ENCODE data around the gene CNTNAP2. TPM values are rescaled to one million over a fixed set of nuclear protein-coding genes. Genes with fewer than 3 reads are reported as not detected.
"Not testable (repeated sequence)": the region's sequence is repeated elsewhere in the genome, so short reads cannot be mapped to it uniquely, and the experiment has no call there.

Gene CNTNAP2
- total RNA-seq, 1 donor from 2014 or later: 2.8 TPM

DNA sequence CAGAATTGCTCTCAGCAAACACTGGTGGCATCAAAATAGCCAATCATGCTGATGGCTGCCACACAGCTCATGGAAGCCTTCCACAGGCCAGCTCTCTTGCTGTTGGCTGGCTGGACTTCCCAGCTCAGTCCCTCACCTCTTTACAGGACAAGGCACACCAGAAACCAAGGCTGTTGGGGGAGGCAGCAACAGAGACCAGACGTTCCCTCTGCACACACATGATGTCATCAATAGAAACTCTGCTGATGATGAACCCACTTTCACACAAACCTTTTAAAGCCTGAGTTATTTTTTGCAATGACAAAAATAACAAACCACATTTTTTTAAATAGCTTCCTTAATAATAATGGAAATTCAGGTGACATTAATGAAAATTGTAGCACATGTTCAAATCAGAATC is 2173.0 kb downstream of the CNTNAP2 start:
- DNase-seq (ENCODE audit: low read depth in 2 of 2): no peak

DNA sequence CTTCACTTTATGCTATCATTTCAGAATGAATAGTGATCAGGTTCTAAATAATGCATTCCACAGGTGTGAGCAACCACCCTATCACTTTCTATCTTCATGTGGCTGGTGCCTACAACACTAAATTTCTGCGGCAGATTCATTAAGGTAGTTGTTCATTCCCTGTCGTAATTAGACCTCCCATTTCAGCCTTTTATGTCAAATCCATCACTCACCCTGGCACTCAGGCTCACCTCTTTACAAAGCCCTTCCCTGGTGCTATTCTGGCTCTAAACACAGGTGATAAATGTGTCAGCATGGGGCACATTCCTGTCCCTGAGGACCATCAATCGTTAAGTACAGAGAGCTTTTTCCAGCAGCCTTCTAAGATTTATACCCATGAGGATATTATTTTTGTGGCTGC is 2173.9 kb downstream of the CNTNAP2 start:
- no peak for DNase-seq (ENCODE audit: low read depth in 2 of 2)

DNA sequence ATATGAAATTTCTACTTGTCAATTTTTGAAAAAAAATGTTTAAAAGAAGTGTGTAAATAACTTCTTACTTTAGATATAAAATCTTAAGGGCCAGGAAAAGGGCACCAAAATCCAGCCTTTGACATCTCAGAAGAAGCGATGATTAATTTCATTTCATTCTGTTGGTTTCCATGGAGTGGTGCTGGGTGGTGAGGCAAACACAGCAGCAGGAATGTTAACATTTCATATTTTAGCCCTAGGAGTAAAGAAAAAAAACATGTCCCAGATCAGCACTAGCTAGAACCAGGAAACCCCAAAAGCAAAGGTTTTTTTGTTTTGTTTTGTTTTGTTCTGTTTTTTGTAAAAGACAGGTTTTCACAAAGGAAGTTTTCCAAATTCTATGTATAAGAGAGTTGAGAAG is 2175.2 kb downstream of the CNTNAP2 start:
- DNase-seq (ENCODE audit: low read depth in 2 of 2): no peak

DNA sequence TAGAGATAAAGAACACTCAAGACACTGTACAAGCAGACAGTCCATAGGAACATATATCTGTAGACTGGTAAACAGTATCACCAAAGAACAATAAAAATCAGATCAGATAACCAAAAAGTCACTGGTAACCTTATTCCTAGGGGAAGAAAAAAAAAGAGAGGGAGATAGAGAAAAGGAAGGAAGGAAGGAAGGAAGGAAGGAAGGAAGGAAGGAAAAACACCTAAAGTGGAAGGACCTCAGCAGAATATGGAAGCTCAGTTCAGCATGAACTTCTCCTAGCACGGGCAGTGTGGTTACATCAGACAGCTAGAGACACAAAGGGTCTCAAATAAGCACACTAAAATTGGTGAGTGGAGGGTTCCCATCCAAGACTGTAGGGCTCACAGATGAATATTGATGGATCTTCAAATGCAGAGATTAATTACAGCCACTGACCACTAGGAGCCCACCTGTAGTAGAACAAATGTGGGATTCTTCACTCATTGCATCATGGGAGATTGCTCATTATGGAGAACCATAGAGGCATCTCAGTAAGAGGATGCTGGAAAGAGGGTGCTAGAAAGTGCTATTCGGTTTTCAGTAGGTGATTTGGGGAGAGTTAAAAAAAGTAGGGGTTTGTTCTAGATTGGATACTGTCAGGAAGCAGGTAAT is 2180.5 kb downstream of the CNTNAP2 start:
- DNase-seq (ENCODE audit: low read depth in 2 of 2): no peak

DNA sequence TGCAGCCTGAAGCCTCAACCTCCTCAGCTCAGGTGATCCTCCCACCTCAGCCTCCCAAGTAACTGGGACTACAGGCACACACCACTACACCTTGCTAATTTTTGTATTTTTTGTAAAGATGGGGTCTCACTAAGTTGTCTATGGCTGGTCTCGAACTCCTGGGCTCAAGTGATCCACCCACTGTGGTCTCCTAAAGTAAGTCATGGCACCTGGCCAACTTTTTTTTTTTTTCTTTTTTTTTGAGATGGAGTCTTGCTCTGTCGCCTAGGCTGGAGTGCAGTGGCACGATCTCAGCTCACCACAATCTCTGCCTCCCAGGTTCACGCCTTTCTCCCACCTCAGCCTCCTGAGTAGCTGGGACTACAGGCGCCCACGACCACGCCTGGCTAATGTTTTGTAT is 2182.2 kb downstream of the CNTNAP2 start:
- DNase-seq (ENCODE audit: low read depth in 2 of 2): not testable (repeated sequence)

DNA sequence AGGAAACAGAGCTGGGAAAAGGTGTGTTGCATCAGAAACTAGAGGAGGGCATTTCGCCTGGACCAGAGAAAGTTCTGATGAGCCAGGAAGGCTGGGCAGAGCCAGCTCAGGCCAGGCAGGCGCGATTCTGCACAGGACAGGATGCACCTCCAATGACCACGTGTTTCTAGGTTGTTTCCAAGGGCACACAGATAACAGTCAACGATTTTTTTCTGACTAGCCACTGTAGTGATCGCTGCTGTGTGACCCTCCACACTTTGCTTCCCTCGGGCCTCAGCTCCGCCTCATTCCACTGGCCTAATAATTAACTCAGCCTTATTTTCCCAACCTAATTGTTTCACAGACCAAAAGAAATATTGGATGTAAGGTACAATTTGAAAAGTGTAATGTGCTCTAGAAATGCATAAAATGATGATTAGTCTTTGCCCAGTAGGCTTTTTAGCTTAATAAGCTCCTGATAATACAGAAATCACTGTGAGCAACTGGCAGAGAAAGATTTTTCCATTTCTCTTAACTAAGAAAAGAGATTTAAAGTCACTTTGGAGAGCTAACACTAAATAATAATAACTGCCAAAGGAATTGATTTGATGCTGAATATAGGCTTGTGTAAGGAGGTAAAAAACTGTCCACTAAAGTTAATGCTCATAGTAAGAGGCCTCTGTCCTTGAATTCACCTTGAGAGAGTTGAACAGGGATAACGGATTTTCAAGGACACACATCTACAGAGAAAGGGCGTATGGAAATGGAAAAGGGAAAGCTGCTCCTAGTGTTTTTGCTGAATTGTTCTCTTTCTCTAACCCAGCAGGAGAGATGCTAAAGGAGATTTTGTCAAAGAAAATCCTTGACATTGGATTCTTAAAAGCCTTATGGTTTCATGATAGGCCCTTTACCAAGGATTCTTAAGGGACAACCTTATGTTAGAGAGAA is 2183.0 kb downstream of the CNTNAP2 start:
- DNase-seq (ENCODE audit: low read depth in 2 of 2): no peak

DNA sequence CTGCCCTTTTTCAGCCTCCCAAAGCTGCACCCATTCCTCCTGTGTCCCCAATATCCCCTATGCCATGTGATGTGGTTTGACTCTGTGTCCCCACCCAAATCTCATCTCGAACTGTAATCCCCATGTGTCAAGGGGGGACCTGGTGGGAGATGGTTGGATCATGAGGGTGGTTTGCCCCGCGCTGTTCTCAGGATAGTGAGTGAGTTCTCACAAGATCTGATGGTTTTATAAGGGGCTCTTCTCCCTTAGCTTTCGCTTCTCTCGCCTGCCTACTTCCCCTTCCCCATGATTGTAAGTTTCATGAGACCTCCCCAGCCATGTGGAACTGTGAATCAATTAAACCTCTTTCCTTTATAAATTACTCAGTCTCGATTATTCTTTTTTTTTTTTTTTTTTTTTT is 2185.8 kb downstream of the CNTNAP2 start:
- DNase-seq (ENCODE audit: low read depth in 2 of 2): not testable (repeated sequence)

DNA sequence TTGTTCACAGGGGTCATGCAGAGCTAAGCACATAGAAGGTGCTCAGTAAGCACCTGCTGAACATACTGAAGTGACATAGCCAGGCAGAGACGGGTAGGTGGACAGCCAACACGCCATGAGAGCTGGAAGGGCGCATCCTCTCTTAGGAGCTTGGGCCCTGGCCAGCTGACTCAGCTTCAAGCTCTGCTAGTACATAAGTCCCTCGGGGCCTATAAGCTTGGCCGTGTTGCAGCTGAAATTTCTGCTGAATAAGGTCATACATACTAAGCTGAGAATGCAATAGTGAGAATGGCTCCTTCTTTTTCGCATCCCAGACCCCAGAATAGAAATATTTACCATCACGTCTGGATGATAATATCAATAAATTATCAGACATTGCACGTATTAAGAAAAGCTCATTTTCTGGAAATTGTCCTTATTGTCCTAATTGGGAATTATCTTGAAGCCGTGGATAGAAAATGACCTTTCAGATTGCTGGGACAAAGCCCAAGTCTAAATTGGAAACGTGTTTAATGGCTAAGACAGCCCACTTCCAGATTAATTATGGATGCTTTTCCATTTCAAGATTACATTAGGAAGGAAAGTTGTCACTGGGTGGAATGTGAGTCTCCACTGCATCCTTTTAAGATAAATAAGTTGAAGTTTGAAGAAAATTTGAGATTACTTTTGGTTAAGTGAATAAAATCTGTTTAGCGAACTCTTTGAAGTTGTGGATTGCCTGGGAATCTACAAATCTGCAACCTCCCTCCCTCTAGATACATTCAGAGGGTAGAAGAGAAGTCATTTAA is 2186.9 kb downstream of the CNTNAP2 start:
- DNase-seq (ENCODE audit: low read depth in 2 of 2): no peak

DNA sequence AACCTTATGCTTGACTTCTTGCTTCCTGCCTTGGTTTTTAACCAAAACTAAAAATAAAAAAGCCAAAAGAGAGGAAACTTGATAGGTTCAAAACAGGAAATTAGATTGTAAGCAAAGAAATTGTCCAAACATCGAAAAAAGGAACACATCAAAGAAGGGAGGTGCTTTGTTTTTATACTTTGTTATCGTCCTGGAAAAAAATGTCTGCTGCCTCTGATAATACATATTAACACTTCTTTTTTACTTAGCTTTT is 2187.4 kb downstream of the CNTNAP2 start:
- DNase-seq (ENCODE audit: low read depth in 2 of 2): no peak

DNA sequence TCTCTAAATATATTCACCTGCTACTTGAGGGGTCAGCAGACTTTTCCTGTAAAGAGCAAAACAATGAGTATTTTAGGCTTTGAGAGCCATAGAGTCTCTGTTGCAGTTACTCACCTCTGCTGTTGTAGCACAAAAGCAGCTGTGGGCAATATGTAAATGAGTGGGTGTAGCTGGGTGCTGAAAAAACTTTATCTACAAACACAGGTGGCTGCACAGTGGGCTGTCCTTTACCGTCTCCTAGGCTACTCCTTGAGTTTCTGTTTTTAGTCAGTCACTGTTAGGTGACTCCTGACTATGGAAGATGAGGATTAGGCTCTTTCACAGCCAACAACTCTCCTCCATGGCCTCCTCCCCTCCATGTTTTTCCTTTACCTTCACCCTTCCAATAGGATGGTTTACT is 2187.9 kb downstream of the CNTNAP2 start:
- DNase-seq (ENCODE audit: low read depth in 2 of 2): no peak

DNA sequence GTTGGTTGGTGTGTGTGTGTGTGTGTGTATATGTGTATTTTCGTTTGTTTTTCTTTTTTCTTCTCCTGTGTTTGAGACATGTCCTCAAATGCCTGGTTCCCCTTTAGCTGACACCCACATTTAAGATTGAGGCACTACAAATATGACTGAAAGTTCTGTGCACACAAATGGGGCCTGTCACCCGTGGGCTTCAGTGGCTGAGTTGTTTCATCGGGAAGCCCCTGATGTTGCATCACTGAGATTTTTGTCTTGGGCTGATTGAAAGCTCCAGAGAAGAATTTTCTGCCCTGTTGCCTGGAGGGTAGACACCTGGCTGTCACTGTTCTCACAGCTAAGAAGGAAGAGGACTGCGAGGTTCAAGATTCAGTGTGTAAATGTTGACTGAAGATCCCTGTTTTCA is 2190.2 kb downstream of the CNTNAP2 start:
- no peak for DNase-seq (ENCODE audit: low read depth in 2 of 2)

DNA sequence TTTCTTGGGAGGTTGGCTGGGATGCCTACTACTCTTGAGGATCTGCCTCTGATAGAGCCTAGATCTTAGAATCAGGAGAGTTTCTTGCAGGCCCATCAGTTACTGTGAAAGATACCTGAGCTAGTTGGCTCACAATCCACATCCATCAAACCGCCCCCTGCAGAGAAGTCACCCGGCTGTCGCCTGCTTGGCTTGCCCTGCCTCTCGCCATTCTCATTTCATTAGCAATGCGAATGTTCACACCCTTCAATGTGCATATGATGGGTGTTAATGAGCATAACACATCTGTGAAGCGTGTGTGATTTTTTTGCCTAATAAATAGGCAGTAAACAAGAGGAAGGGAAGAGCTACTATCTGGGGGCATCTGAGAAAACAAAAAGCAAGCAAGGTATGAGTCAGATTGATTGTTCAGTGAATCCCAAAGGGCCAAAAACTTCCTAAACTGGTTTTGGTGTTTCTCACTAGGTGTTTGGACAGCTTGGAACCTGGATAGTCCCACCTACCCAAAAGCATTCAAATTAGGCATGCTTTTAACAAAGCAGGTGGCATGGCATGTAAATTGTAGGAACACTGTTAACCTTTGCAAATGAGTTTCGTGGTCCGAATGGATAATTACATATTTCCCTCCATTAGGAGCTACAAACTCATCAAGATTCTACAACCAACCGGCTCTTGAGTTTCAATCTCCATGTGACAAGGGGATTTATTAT is 2201.7 kb downstream of the CNTNAP2 start:
- DNase-seq (ENCODE audit: low read depth in 2 of 2): no peak

DNA sequence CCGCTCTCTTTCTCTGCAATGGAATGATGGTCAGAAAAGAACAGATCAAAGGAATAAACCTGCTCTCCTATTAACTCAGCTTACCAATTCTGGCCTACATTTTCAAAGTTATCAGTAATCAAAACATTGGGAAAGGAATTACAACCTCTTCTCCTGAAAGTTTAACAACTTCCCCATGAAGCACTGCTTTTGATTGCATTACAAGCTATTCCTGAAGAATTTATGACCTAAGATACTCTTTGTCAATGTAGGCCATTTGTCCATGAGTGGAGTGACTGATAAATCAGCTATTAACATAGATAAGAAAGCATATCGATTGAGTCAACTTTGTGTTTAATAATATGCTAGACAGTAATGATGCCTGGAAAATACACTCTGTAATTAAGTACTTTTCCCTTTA is 2202.2 kb downstream of the CNTNAP2 start:
- no peak for DNase-seq (ENCODE audit: low read depth in 2 of 2)

DNA sequence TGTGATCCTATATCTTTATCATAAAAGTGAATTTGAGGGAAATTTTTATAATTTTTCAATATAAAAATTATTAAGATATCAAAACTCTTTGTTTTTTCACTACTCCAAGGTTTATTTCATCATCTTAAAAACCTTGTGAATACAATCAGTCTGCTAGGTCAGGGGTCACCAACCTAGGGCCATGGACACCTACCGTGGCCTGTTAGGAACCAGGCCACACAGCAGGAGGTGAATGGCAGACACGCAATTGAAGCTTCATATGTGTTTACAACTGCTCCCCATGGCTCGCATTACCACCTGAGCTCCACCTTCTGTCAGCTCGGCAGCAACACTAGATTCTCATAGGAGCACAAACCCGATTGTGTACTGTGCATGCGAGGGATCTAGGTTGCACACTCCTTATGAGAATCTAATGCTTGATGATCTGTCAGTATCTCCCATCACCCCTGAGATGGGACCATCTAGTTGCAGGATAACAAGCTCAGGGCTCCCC is 2202.8 kb downstream of the CNTNAP2 start:
- no peak for DNase-seq (ENCODE audit: low read depth in 2 of 2)

DNA sequence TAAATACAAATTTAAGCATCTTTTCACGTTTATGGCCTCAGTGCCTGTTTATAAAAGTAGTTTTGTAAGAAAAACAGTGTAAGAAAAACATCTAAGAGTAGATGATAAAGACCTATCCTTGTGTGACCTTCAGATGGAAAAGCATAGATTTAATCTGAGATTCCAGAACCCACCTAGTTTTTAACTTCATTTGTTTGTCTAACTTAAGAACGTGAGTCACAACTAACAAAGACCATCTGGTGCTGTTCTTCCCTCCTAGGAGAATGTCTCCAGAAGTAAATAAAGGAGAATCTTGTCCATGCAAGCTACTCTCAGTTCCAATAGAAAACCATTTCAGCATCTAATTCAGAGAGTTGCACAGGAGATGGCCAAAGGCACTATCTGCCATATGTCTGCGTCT is 2208.6 kb downstream of the CNTNAP2 start:
- no peak for DNase-seq (ENCODE audit: low read depth in 2 of 2)

DNA sequence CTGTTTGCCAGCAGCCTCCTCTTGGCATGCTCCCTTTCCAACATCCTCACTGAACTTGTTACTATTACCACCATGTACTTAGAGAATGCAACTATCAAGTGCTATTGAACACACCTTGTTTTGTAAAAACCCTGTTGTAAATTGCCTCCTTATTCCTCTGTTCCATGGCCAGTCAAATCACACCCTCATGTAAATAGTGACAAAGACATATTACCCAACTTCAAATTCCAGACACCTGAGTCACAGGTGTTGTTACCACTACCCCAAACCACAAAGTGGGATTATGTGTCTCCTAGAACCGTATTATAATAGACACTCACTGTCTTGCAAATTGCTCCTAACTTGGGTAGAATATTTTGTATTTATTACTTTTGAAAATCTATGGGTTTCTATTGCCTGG is 2210.8 kb downstream of the CNTNAP2 start:
- DNase-seq (ENCODE audit: low read depth in 2 of 2): no peak

DNA sequence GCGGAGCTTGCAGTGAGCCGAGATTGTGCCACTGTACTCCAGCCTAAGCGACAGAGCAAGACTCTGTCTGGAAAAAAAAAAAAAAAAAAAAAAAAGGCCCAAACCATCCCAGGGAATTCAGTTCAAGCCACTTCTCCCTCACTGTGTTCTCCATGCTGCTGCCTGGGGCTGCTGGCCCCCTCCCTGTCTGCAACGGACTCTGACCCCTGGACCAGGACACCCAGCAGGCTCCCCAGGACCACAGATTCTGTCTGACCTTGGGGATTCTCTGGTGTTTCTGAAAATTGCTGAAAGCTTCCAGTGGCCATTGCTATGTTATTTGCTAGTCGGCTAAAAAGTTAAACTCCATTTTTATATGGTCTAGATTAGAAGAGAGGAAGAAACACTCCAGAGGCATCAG is 2212.3 kb downstream of the CNTNAP2 start:
- DNase-seq (ENCODE audit: low read depth in 2 of 2): no peak

DNA sequence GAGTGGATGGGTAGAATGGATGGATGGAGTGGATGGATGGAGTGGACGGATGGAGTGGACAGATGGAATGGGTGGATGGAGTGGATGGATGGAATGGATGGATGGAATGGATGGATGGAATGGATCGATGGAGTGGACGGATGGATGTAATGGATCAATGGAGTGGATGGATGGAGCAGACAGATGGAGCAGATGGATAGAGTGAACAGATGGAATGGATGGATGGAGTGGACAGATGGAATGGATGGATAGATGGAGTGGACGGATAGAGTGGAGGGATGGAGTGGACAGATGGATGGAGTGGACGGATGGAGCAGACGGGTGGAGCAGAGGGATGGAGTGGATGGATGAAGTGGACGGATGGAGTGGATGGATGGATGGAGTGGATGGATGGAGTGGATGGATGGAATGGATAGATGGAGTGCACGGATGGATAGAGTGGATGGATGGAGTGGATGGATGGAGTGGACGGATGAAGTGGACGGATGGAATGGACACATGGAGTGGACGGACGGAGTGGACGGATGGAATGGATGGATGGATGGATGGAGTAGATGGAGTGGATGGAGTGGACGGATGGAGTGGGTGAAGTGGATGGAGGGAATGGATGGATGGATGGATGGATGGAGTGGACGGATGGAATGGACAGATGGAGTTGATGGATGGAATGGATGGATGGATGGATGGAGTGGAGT is 2213.7 kb downstream of the CNTNAP2 start:
- DNase-seq (ENCODE audit: low read depth in 2 of 2): no peak

DNA sequence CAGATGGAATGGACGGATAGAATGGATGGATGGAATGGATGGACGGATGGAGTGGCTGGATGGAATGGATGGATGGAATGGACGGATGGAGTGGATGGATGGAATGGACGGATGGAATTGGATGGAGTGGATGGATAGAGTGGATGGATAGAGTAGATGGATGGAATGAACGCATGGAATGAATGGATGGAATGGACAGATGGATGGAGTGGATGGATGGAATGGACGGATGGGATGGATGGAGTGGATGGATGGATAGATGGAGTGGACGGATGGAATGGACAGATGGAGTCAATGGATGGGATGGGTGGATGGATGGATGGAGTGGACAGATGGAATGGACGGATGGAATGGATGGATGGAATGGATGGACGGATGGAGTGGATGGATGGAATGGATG is 2214.2 kb downstream of the CNTNAP2 start:
- DNase-seq (ENCODE audit: low read depth in 2 of 2): no peak

DNA sequence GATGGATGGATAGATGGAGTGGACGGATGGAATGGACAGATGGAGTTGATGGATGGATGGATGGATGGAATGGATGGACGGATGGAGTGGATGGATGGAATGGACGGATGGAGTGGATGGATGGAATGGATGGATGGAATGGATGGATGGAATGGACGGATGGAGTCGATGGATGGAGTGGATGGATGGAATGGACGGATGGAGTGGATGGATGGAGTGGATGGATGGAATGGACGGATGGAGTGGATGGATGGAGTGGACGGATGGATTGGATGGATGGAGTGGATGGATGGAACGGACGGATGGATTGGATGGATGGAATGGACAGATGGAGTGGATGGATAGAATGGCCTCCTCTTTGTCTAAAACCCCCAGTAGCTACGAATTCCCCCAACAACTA is 2214.9 kb downstream of the CNTNAP2 start:
- DNase-seq (ENCODE audit: low read depth in 2 of 2): peak in 1 of 2 donors; percentile 18
